GM19351 (cell line): ENCODE results near the gene ALDOB.

ENCODE experiments used
- ATAC-seq: cut with Tn5 transposase; IDR thresholded peaks from one replicate; pipeline ENCODE4 v1.9.1; 2021; ENCODE audit warnings: mild to moderate bottlenecking, moderate library complexity; ENCODE audit not compliant: unreplicated experiment

ALDOB gene

GRCh38 chr9:101457003-101457402 is 21.4 kb upstream of the ALDOB start:
- no peak for ATAC-seq

- ATAC-seq, result no peak
Measured at GRCh38 chr9:101455656-101456240, 20.2 kb upstream of the ALDOB start.

GRCh38 chr9:101453776-101454570 is 18.4 kb upstream of the ALDOB start:
- no peak for ATAC-seq

- no peak for ATAC-seq
Measured at GRCh38 chr9:101451498-101451897, 15.9 kb upstream of the ALDOB start.

GRCh38 chr9:101450931-101451330 is 15.4 kb upstream of the ALDOB start:
- no peak for ATAC-seq

- ATAC-seq, result peak; percentile 99
Measured at GRCh38 chr9:101449071-101449721, 13.6 kb upstream of the ALDOB start.

- no peak for ATAC-seq
Measured at GRCh38 chr9:101448680-101449070, 13.1 kb upstream of the ALDOB start.

- ATAC-seq, result no peak
Measured at GRCh38 chr9:101446732-101447131, 11.2 kb upstream of the ALDOB start.

GRCh38 chr9:101445353-101446029 is 9.9 kb upstream of the ALDOB start:
- no peak for ATAC-seq

- no peak for ATAC-seq
Measured at GRCh38 chr9:101443364-101443771, 7.8 kb upstream of the ALDOB start.

- no peak for ATAC-seq
Measured at GRCh38 chr9:101442736-101443135, 7.2 kb upstream of the ALDOB start.

- ATAC-seq, result no peak
Measured at GRCh38 chr9:101442318-101442717, 6.7 kb upstream of the ALDOB start.

GRCh38 chr9:101440714-101441230 is 5.2 kb upstream of the ALDOB start:
- ATAC-seq, result no peak

- ATAC-seq, result no peak
Measured at GRCh38 chr9:101438523-101438922, 2.9 kb upstream of the ALDOB start.

- ATAC-seq, result no peak
Measured at GRCh38 chr9:101437806-101438232, 2.2 kb upstream of the ALDOB start.

- ATAC-seq, result peak; percentile 45
Measured at GRCh38 chr9:101434998-101435397, 576 bp downstream of the ALDOB start.

- no peak for ATAC-seq
Measured at GRCh38 chr9:101433229-101433628, 2.3 kb downstream of the ALDOB start.

- no peak for ATAC-seq
Measured at GRCh38 chr9:101432740-101433139, 2.8 kb downstream of the ALDOB start.

- ATAC-seq, result no peak
Measured at GRCh38 chr9:101432171-101432570, 3.4 kb downstream of the ALDOB start.

- ATAC-seq, result no peak
Measured at GRCh38 chr9:101429736-101430135, 5.8 kb downstream of the ALDOB start.

GRCh38 chr9:101428909-101429308 is 6.7 kb downstream of the ALDOB start:
- no peak for ATAC-seq
